ENCODE data around the gene CAMTA2.

The CAMTA2 gene

GRCh38 chr17:4966844-4967538 is 20.5 kb downstream of the CAMTA2 start:
- DNase-seq = peak; percentile 100

GRCh38 chr17:4965311-4965986 is 22.0 kb downstream of the CAMTA2 start:
- DNase-seq = no peak

- no peak for DNase-seq
Measured at GRCh38 chr17:4960279-4960922, 27.1 kb downstream of the CAMTA2 start.

DNA sequence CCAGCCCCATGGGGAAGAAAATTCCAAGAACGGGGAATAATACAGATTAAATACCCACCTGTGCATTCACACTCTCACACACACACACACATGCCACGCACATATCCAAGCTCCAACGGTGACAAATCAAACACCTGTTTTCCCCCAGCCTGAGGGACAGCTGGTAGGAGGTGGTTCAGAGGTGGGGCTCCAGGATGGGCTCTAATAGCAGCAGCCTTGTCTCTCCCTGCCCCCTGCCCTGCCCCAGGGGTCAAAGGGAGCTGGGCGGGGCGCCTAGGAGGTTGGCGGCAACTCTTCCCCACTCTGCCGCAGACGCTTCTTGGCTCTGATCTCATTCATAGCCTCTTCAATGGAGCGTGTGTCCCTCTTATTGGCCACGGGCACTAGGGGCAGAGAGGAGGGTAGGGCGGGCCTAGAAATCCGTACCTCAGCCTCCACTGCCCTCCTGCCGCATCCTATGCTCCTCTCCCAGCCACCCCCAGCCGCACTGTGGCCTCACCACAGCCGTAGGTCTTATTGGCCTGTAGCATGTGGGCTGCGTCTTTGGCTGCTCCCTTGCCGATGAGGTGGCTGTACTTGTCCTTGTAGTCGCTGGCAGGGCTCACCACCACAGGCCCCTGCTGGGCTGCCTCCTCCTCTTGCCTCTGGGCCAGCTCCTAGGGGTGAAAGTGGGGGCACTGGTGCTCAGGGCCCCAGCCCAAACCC is 28.1 kb downstream of the CAMTA2 start:
- DNase-seq = no peak

- DNase-seq = no peak
Measured at GRCh38 chr17:4958102-4958501, 29.4 kb downstream of the CAMTA2 start.

GRCh38 chr17:4956493-4957061 is 30.9 kb downstream of the CAMTA2 start:
- peak; percentile 46 for DNase-seq

- no peak for DNase-seq
Measured at GRCh38 chr17:4955091-4955490, 32.4 kb downstream of the CAMTA2 start.

DNA sequence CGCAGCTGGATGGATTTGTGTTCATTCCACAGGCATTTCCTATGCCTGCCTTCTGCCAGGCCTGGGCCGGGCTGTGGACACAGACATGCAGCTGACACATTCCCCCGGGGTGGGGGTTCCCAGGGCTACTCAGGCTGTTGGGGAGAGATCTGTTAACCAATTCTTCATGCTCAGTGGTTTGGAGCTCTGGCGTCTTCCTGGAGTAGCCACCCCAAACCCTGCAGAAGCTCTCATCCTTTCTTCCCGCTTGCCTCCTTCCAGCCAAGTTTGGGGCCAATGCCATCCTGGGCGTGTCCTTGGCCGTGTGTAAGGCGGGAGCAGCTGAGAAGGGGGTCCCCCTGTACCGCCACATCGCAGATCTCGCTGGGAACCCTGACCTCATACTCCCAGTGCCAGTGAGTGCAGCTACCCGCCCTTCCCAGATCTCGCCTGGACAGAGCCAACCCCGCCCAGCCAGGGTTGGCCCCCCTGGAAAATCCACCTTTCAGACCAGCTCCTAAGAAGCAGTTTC is 34.0 kb downstream of the CAMTA2 start:
- DNase-seq = no peak

- DNase-seq = no peak
Measured at GRCh38 chr17:4951486-4951885, 36.0 kb downstream of the CAMTA2 start.

GRCh38 chr17:4950746-4951204 is 36.7 kb downstream of the CAMTA2 start, which contains the start of gene ENO3:
Gene ENO3, plus strand, starts transcription at chr17:4951119. Its CDS starts 711 bp downstream, at chr17:4951830.
- DNase-seq = no peak

GRCh38 chr17:4950075-4950745 is 37.3 kb downstream of the CAMTA2 start:
- peak; percentile 78 for DNase-seq

DNA sequence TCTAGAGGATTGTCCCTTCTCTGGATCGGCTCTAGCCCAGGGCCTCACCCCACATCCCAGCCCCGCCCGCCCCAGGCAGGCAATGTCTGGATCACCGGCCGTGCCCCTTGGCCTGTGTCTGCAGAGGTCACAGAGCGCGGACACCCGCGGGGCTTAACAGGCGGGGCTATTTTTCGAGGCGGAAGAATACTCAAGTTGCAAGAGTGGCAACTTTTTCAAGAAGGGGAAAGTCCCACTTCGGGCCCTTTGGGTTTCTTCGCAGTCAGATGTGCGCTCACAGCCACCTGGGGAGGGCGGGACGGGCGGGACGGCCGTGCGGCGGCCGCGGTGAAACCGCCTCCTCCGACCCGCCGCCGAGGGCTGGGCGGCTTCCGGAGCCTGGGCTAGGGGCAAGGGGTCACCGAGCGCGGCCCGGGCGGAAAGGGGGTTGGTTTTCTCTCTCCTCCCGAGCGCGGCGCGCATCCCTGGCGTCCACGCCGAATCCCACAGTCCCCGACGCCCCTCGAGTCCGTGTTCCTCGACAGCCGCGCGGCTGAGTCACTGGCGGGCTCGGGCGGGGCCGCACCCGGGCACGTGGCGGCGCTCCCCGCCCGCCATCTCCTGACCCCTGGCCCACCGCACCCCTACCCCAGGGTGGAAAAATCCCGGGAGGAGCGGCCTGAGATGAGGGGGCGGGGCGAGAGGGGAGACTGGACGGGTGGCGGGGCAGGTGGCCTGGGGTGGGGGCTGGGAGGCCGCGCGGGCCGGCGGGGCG is 38.0 kb downstream of the CAMTA2 start:
- peak; percentile 95 for DNase-seq

DNA sequence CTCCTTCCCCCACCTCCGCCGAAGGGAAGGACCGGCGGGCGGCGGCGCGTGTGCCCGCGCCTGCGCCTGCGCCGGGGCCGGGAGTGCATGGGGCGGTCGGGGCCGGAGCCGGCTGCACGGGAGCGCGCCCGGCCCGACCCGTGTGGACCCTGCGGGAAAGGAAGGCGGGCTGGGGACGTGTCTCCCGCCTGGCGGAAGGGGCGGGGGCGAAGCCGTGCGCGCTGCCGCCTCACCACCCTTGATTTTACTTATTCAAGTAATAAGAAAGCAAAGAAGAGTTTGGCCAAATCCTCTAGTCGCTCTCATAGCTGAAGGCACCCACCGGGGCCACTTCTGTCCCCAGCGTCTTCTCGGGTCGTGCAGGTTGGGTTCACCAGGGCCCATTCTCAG is 38.5 kb downstream of the CAMTA2 start:
- DNase-seq = peak; percentile 95

DNA sequence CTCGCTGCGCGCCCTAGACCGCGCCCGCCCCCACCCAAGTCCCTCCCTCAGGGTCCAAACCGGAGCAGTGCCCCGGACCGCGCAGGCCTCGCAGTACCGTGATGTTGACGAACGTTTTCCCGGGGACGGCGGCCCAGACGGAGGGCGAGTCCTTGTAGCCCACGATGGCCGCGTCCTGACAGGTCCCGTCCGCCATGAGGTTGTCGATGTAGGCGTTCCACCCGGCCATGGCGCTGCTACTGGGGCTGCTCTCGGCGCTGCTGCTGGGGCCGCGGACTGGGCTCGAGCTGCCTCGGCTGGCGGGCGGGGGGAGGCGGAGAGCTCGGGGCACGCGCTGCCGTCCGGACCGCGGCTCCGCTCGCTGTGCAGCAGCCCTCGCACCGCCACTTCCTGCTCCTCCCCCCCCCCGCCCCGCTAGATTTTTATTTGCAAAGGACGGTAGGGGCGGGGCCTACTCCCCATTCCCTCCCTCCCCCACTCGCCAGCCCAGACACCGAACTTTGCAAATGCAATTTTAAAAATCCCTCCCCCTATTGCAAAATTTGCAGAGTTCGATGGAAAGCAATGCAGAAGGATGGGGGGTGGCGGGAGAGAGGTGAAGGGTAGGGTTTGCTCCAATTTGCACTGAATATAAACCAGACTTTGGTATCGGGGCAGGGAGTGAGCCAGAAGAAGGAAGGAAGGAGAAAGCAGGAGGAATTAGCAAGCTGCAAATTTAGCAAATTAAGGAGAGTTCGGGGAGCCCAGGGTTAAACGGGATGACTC is 39.1 kb downstream of the CAMTA2 start, which contains the start of gene PFN1:
PFN1 (minus strand) TSS at position 365 of the 765 bp plus-strand sequence; CDS start at position 229, 136 bp downstream.
- DNase-seq = peak; percentile 95

- DNase-seq = peak; percentile 82
Measured at GRCh38 chr17:4947411-4948165, 39.9 kb downstream of the CAMTA2 start.

DNA sequence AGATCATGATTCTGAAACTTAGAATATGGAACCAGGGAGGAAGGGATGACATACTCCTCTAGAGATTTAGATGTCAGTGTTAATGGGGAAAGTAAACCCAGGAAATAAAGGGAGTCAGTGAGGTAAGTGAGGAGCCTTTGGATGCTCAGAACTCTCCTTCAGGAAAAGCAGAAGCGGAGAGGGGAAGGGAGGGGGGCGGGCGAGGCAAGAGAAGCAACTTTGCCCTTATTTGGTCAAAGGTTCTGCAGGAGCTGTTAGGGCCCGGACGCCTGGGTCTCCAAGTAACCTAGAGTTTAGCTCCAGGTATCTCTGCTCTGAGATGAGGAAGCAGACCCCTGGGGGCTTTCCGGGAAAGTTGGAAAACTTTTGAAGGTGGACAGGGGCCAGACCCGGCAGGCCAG is 40.5 kb downstream of the CAMTA2 start:
- DNase-seq = no peak

DNA sequence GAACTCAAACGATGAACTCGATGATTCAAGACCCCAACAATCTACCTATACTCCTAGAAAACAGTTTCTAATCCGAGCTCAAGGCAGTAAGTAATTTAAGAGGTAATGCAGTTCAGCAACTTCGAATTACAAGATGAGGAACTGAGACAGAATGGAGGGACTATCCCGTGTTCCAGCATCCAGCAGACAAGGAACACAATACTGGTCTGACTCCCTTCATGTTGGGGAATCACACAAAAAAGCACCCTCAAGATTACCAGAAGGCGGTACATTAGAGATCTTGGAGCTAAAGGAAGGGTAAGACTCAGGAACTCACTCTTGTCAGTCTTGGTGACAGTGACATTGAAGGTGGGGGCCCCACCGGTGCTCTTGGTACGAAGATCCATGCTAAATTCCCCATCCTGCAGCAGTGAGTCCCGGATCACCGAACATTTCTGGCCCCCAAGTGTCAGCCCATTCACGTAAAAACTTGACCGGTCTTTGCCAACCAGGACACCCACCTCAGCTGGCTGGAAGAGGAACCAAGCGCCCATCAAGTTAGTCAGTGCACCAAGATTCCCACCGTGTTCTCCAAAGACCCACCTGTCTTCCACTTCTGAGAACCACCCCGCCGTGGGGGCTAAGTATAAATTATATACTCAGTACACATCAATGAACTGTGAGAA is 41.0 kb downstream of the CAMTA2 start:
- DNase-seq = peak; percentile 45

GRCh38 chr17:4945944-4946280 is 41.6 kb downstream of the CAMTA2 start:
- DNase-seq = no peak
